Activated T-helper 9 cell treated with anti-CD3 and anti-CD28 coated beads, Interleukin-2, amount 50 U/mL, for 16 hours (primary cell): Measurements from ENCODE around the gene NSMF.
A peak's percentile ranks its signal among the peaks of the same experiment; 100 is the strongest.

Experiments used
- DNase-seq: peaks from one replicate; pipeline ENCODE4 v3.0.0-alpha.2; 2020; ENCODE audit warnings: low read depth

Gene NSMF

DNA sequence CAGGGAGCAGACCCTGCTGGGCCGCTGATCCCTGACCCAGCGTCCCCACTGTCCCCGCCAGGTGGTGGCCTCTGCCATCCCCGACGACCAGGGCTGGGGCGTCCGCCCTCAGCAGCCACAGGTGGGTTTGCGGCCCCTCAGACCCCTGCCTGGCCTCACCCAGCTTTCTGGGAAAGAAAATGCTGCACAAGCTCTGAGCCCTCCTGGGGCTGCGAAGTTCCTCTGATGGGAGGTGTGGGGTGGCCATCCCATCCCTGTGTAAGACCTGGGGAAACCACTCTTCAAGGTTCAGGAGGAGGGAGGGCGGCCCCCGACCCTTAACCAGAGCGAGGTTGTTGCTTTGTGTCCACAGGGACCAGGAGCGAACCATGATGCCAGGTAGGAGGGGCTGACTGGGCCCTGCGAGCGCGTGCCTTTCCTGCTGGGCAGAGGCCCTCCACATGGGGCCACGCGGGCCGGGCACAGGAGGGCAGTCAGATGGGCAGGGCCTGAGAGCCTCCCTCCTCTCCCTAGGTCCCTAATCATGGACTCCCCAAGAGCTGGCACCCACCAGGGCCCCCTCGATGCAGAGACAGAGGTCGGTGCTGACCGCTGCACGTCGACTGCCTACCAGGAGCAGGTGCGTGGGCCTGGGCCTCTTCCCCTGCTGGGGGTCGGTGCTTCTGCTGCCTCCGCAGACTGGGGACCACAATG, 28.3 kb downstream of the NSMF start:
- DNase-seq = no peak

DNA sequence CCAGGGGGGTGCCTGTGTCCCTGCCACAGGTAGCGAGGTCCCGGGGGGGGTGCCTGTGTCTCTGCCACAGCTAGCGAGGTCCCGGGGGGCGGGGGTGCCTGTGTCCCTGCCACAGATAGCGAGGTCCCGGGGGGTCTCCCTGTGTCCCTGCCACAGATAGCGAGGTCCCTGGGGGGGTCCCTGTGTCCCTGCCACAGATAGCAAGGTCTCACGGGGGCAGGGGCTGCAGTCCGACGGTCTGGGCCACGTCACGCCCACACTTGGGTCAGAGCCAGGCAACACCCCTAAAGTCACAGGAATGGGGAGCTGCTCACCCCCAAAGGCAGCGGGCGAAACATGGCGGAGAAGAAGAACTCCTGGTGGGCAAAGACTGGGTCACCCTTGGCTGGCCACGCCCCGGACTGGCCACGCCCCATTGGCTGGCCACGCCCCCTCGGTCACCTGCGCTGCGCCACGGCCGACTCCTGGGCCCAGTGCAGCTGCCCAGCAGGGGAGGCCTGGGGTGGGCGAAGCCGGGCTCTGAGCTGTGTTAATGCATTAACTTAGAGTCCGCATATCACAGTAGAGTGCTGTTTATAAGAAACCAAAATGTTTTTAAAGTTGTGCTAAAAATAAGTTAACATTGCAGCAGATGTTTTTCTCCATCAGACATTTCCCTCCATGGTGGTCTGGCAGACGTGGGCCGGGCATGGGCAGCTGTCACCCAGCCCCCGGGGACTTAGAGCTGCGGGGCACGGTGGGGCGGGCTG, 29.0 kb downstream of the NSMF start:
- DNase-seq = no peak

DNA sequence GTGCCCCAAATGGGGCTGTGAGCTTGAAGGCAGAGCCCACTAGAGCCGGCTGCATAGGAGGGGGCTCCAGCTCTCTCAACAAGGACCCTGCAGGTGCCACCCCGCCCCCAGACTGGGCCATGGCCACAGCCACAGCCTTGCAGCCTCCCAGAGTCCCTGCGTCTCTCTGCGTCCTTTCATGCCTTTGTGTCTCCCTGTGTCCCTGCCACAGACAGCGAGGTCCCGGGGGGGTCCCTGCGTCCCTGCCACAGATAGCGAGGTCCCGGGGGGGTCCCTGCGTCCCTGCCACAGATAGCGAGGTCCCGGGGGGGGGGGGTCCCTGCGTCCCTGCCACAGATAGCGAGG, 29.6 kb downstream of the NSMF start:
- no peak for DNase-seq

DNA sequence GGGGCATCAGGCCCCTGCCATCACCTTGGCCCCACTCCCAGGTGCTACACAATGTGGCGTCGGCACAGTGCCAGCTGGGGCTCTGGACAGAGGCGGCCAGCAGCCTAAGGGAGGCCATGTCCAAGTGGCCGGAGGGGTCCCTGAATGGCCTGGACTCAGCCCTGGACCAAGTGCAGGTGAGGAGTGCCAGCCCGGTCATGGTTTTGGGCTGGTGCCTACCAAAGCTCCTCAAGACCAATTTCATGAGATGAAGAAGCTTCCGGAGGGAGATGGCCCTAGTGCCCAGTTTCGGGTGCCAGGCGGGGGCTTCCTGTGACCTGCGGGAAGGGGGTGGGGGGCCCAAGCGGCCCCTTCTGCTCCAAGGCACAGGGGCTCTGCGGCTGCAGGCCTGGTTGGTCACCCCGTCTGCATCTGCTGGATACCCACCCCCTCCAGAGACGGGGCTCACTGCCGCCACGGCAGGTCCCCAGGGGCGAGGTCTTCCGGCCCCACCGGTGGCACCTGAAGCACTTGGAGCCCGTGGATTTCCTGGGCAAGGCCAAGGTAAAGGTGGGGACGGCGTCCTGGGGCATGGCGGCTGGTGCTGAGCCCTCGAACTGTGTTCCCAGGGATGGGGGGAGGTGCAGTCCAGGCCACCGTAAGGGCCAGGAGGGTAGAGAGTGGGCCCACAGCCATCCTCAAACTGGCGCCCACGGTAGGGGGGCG, 30.1 kb downstream of the NSMF start:
- no peak for DNase-seq

DNA sequence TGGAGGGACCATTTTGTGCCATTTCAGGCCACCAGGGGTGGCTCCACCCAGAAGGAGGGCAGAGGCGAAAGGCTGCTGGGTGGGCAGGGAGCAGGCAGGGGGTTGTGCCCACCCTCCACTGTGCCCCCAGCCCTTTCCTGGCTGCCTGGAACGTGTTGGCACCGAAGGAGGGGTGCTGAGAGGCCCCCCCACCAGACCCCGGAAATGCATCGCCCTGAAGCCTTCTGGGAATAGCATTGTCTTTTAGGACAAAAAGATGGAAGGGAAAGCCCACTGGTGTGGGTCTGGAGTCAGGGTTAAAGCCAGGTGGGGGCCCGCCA, 30.9 kb downstream of the NSMF start:
- DNase-seq = no peak

DNA sequence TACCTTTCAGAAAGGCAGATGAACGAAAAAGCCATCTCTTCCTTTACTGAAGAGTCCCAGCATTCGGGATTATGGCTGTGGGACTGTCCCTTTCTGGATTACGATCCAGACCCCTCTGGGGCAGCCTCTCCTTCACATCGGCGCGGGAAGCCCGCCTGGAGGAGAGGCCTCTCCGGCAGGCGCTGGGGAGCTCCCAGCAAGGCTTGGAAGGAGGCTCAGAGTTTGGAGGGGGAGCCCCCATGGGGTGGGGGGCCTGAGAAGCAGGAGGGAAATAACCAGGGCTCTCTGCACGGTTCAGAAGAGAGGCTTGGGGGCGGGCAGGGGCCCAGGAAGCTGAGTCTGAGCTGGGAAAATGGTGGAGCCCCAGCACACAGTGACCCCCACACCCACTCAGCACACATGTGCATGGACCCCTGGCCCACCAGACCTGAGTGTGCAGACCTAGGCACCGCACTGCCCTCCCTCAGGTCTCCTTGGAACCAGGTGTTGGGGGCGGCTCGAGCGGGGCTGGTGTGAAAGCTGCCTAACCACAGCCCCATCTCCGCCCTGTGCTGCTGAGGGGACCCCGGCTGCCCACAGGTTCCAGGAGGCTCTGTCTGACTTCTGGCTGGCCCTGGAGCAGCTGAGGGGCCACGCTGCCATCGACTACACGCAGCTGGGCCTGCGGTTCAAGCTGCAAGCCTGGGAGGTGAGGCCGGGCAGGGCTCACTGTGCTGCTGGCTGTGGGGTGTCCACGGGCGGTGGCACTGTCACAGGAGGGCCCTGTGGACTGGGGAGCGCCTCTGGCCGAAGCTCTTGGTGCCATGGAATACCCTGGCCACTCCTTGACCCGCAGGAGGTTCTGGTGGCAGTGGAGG, 31.5 kb downstream of the NSMF start:
- no peak for DNase-seq

DNA sequence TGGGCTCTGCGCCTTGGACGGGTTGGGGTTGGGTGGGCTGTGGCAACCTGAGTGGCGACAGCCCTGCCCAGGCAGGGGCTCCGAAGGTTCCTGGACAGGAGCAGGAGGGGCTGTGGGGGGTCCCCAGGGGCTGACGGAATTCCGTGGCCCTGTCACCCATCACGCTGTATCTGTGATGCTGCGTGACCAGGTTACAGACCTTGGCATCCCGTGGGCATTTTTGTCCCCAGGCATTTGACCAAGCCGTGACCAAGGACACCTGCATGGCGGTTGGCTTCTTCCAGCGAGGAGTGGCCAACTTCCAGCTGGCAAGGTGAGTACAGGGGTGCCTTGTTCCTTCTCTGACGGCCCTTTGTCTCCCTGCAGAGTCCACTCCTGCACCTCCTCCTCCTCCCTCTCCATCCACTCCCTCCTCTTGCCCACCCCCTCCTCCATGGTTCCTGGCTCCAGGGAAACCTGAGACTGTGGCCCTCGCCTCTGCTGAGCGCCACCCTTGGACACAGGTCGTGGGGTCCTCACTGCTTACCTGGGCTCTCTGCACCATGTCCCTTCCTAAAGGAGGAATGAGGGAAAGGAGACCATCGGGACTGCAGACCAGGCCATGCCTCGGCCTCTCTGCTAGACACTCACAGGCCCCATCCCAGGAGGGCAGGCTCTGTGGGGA, 33.0 kb downstream of the NSMF start:
- DNase-seq = no peak

DNA sequence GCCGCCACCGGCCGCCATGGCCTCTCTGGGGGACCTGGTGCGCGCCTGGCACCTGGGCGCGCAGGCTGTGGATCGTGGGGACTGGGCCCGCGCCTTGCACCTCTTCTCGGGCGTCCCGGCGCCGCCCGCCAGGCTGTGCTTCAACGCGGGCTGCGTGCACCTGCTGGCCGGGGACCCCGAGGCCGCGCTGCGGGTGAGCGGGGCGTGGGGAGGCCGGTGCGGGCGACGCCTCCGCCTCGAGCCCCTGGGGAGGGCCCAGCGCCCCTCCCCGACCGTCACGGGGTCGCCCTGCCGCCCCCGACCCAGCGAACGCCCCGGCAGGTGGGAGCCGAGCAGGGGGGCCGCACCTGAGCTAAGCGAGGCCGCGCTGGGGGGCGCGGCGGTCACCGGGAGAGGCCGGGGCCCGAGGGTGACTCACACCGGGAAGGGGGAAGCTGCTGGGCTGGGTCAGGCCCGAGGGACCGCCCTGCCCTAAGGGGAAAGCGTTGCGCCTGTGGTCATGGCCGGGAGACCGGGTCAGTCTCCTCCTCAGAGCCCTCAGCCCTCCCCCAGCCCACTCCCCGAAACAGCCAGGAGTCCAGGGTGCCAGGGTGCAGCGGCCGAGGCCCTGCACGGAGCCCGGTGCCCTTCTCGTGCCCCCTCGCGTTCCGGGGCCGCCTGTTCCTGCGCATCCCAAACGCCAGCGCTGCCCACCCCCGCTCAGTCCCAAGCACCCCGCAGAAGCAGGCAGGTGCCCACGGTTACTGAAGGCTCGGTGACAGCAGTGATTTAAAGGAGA, 35.4 kb downstream of the NSMF start:
- no peak for DNase-seq

DNA sequence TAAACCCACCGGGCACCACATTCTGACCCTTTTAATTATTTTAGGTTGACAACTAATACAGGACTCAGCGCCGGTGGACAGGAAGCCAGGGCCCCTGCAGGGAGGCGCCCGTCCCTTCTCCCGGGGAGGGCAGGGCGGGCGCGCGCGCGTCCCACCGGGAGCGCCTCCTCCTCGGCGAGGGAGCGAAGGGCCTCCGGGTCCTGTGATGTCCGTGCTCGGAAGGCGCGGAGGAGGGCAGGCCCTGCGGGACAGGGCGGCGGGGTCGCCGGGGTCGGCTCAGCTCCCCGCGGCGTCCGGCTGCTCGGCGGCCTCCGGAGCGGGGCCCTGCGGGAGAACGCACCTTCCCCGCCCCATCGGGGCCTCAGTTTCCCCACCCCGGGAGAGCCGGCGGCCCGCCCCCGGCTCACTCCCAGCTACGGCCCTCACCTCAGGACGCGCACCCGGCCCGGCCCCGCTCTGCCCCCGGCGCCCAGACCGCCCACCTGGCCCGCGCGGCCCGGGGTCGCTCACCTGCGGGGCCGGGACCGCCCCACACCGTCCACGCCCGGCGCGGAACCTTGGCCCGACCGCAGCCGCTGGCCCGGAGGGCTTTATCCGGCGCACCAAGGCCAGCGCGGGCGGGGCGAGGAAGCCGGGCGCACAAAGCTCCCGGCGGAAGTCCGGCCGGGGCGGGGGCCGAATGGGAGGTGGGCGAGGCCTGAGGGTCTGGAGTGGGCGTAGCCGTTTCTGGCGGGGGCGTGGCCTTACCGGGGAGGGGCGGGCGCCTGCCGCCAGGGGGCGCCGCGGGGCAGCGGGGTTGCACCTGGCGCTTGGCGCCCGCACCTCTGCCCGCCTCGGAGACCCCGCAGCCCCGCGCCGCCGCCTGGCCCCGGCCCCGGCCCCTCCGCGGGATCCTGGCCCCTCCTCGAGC, 36.3 kb downstream of the NSMF start, which contains the start of the genes EXD3 and NOXA1:
Gene EXD3, minus strand, starts transcription at position 559 of the 910 bp plus-strand sequence. CDS start 27,805 bp downstream, outside the sequence.
Gene NOXA1, plus strand, starts transcription at position 790 of the 910 bp plus-strand sequence. CDS start 137 bp downstream, outside the sequence.
- DNase-seq = peak; percentile 91

DNA sequence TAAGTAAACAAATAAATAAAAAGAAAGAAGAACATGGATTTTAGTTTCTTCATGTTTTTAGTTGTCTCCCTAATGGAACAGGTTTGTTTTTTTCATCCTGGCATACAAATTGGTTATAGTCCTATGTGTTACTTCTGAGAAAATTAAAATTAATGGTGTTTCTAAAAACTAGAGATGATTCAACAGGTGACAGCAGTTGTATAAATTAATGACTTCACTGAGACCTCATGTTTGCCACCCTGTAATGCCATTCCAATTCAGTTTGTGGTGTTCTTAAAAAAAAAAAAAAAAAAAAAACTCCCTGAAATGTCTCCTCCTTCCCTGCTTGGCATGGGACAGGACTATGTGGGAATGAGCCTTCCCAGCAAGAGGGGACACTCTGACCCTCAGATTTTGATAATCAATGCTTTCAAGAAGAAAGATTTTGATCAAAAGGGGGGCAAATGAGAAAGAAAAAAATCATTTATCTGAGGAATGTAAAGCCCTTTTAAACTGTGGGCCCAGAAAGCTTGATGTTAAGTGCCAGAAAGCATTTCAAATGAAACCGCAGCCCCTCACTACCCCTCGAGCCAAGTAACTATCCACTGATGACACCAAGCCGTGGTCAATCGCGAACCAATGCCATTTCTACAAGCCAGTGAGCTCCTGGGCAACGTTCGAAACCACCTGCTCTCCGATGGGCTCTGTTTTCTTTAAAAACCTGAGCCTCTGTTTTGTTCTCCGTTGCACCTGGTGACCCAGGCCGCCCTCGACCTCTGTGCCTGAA, 37.1 kb downstream of the NSMF start:
- DNase-seq = no peak

DNA sequence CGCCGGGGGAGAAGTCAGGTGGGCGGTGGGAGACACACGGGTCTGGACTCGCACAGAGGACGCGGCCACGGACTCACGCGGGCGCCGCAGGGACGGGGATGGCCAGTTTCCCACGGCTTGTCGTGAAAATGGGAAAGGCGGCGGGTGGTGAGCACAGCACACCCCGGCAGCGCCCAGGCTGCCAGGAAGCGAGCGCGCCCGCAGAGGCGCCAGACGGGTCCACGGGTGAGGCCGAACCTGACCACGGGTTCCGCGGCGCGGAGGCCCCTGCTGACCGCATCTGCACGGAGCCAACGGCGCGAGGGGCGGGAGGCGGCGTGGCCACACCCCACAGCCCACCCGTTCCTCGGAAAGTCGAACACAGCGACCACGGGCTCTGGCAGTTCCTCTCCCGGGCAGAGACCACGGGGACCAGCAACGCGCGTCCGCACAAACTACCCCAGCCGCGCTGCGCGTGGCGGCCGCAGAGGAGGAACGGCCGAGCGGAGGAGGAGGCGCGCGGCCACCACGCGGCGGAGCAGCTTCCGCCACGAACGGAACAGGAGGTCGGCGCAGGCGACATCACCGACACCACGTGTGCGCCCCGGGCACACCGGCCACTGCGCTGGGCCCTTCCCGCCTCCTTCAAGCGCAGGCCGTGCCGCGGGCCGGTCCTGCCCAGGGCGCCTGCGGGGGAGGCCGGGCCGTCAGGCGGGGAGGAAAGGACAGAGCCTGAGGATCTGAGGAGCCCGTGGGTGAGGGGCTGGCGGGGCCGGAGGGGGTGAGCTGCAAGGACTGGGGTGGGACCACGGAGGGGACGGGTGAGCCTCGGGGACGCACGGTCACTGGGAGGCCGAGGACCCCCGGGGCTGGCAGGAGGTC, 41.7 kb downstream of the NSMF start:
- DNase-seq = no peak

DNA sequence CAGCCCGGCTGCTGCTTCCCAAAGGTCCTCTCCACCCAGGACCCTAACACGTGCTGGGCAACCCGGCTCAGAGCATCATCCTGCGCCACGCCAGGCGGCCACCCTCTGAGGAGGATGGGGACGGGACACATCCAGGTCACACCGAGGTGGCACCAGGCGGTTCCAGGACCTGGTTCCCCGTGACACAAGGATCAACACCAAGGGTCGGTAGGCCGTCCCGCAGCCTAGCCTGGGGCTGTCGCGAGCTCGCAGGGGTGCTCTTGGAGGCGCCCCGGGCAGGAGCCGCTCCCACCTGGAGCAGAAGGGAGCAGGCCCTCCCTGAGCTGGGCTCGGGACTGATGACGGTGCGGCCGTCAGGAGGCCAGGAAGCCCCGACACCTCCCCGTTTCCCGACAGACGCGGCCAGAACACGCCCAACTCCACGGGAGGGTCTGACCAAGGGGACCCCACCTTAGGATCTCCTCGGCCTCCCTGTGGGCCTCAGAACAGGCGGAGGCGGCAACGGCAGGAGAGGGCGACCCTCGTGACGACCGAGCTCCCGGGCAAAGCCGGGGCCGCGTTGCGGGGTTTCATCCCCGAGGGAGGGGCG, 42.5 kb downstream of the NSMF start:
- DNase-seq = no peak

DNA sequence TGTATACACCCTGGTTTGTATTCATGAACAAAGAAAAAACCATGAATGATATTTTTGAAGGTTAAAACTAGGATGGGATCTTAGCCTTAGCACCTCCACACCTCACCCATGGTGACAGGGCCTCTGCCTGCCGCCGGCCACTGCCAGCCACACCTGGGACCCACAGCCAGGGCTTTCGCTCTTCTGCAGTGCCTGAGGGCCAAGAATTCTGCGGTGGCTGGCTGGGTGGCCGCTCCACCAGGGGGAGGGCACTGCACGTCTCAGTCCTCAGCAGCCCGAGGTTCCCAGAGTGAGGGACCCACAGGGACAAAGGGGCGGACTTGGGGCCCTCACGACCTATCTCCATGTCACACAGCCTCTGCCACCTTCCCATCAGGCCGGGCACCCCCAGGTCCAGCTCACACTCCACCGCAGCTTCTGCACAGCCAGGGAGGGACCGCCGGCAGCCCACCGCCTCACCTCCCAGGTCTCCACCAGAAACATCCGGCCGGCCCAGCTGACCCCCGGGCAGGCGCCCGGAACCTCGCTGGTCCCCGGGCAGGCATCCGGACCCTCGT, 43.0 kb downstream of the NSMF start:
- no peak for DNase-seq

DNA sequence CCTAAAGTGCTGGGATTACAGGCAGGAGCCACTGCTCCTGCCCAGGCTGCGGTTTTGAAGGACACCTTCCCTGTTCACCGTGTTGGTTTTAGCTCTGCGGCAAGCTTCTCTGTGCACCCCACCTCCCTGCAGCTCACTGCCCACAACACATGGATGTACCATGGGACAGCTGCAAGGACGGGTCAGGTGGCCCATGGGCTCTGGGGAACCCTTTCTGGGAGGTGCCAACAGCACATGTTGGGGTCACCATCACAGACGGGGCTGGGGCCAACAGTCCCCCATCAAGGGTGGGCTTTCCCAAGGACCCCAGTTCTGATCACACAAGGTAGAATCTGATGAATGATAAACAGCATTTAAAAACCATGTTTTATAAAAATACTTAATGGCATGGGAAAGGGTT, 43.7 kb downstream of the NSMF start:
- no peak for DNase-seq

DNA sequence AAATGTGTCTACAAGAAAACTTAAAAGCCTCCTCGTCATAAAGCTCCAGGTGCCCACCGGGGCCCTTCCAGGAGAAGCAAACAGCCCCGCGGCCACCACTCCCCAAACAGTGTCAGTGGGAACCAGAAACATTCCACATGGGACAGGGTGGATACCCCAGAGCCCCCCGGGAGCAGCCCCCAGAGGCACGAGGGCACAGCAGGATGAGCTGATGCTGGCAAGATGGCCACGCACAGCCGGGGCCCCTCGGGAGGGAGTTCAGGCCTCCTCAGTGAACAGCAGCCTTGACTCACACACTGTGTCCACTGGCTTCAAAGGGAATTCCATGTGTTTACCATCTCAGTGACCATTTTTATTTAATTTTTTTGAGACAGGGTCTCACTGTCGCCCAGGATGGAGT, 46.7 kb downstream of the NSMF start:
- no peak for DNase-seq

DNA sequence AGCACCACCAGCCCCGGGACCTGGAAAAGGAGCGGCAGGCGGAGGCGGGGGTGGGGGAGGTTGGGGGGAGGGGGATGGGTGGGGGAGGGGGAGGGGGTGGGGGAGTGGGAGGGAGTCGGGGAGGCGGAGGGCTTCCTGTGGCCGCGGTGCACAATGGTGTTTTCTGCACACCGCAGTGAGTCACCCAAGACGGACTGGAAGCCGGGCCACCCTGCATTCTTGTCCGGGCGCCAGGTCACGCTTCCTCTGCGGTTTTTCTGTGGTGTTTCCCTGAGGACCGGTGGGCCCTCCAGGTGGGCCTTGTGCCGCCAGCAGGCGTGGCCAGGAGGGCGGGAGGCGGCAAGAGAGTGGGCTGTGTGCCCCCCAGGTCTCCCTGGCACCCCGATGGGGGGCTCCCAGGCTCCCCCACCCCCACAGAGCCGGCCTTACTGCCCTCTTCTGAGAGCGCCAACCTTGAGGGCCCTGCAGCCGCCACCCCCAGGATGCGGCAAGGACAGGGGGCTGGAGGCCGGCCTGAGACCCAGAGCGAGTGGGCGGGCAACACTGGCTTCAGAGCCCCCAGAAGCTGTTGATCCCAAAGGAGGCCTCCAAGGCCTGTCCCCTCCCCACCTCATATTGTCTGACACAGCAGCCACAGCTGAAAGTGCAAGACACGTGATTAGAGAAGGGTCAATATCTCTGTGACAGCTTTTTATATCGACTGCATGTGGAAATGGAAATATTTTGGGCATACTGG, 47.3 kb downstream of the NSMF start:
- DNase-seq = no peak

DNA sequence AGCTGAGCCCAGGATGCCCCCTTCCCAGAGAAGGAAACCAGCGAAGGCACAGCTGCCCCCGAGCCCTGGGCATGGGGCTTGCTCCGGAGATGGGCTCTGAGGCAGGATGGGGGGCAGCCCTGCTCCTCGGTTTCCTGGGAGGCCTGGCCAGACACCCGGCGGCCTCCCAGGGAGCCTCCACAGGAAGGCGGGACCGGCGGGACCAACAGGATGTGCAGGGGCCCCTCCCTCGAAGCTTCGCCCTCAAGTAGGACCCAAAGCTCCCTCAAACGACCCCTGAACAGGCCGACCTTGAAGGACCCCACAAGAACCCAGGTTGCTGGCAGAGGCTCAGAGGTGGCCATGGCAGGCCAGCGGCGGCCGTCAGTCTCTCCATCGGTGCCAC, 47.9 kb downstream of the NSMF start:
- no peak for DNase-seq
